Upper lobe of left lung (tissue), 6 donors: ENCODE results near the gene AP5S1. TPM values are rescaled to one million over a fixed set of nuclear protein-coding genes. Genes with fewer than 3 reads are reported as not detected.

Experiments
- ATAC-seq, 2 donors: fragments of 200-7000 bp; cut with Tn5 transposase; one replicate each; pipeline ENCODE4 v1.9.1; 2022; ENCODE audit warnings: mild to moderate bottlenecking in 2 of 2, moderate library complexity in 2 of 2; ENCODE audit not compliant: low FRiP score in 2 of 2
- DNase-seq, 2 donors: peaks; one replicate each; pipeline ENCODE4 v3.0.0-alpha.2; 2019 to 2020
- H3K27ac ChIP-seq, 4 donors: fragments of 200-600 bp; sonication (generic); one replicate each; pipeline ENCODE4 v1.5.1; 2016 to 2019
- H3K27me3 ChIP-seq, 4 donors: fragments of 200-600 bp; sonication (generic); one replicate each; pipeline ENCODE4 v1.5.1; 2017 to 2019
- H3K36me3 ChIP-seq, 4 donors: fragments of 200-600 bp; sonication (generic); one replicate each; pipeline ENCODE4 v1.5.1; 2016 to 2019
- H3K4me1 ChIP-seq, 4 donors: fragments of 200-600 bp; sonication (generic); one replicate each; pipeline ENCODE4 v1.5.1; 2018 to 2019
- H3K4me3 ChIP-seq, 4 donors: fragments of 200-600 bp; sonication (generic); one replicate each; pipeline ENCODE4 v1.5.1; 2017 to 2019; ENCODE audit warnings: mild to moderate bottlenecking in 2 of 4, moderate library complexity in 1 of 4
- H3K9me3 ChIP-seq, 4 donors: fragments of 200-600 bp; sonication (generic); one replicate each; pipeline ENCODE4 v1.5.1; 2018 to 2019
- EP300 ChIP-seq, 4 donors: sonication (generic); formaldehyde crosslinking; IDR thresholded peaks; one replicate each; pipeline ENCODE4 v1.5.1; 2017; ENCODE audit warnings: antibody characterized with exemption in 4 of 4, control low read depth in 2 of 4
- POLR2A ChIP-seq, 4 donors: fragments of 450-650 bp; IDR thresholded peaks; one replicate each; pipeline ENCODE4 v1.5.1; 2016 to 2017; ENCODE audit warnings: antibody characterized with exemption in 4 of 4, mild to moderate bottlenecking in 2 of 4
- POLR2AphosphoS5 ChIP-seq, 2 donors: sonication (generic); formaldehyde crosslinking; IDR thresholded peaks; one replicate each; pipeline ENCODE4 v1.5.1; 2017; ENCODE audit warnings: antibody characterized with exemption in 2 of 2
- WGBS, 2 donors: methylation state at CpG; one replicate each; pipeline ENCODE4 v1.1.5; 2017 to 2018; 5-methylcytosine and 5-hydroxymethylcytosine counted together
- total RNA-seq, 6 donors: library from RNA; depleted of rRNA in 4 of 6; stranded (reverse); fragments of >200 nt in 4 of 6; gene quantifications; one replicate each; pipeline versions ENCODE4 v1.1.0 to v1.2.1, GENCODE V29; 2016 to 2021
- TF ChIP-seq, protein P1 (sequence below), 6 experiments: fragments of 450-650 bp in 4 of 6; fragments of 200-600 bp in 2 of 6; sonication (generic) in 2 of 6; IDR thresholded peaks; one replicate each; pipeline ENCODE4 v1.5.1; 2016 to 2019; ENCODE audit warnings: antibody characterized with exemption in 6 of 6
- donor health status: DM: no; HTN: no; CAD: no; lungs with moderate emphysema.
- donor health status: DM: no; HTN: yes; CAD: no; lungs with severe emphysema.

The AP5S1 gene
- total RNA-seq, 6 donors from 2014 or later = 9.4 to 20.8 (median 14.7) TPM

DNA sequence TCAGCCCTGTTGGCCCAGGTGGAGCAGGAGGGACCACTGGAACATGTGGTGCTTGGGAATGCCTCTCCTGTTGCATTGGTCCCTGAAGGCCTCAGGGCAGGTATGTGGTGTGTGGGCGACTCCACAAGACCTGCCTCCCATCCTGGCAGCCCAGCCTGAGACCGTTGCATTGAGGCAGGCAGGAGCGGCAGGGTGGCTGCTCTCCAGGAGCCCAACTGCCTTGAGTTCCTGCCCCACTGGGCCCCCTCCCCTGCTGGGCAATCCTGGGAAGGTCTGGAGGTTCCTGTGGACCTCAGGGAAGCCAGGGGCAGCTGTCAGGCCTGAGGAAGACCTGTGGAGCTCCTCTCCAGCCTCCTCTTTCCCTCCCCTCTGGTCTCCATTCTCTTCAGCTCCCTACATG, 46.1 kb downstream of the AP5S1 start:
- peaks cover 0 to 4% (median 0%) of the 10 kb centered on the region in 4 donors for H3K4me1 ChIP-seq
- ATAC-seq = no peak
- WGBS, 2 donors = 83 to 100% methylated on average over 1 to 3 of the region's 3 CpGs
- H3K27me3 ChIP-seq = no peaks in the 10 kb centered on the region
- H3K4me3 ChIP-seq = no peak overlapping the region
- TF ChIP-seq, protein P1, sequence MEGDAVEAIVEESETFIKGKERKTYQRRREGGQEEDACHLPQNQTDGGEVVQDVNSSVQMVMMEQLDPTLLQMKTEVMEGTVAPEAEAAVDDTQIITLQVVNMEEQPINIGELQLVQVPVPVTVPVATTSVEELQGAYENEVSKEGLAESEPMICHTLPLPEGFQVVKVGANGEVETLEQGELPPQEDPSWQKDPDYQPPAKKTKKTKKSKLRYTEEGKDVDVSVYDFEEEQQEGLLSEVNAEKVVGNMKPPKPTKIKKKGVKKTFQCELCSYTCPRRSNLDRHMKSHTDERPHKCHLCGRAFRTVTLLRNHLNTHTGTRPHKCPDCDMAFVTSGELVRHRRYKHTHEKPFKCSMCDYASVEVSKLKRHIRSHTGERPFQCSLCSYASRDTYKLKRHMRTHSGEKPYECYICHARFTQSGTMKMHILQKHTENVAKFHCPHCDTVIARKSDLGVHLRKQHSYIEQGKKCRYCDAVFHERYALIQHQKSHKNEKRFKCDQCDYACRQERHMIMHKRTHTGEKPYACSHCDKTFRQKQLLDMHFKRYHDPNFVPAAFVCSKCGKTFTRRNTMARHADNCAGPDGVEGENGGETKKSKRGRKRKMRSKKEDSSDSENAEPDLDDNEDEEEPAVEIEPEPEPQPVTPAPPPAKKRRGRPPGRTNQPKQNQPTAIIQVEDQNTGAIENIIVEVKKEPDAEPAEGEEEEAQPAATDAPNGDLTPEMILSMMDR (IDR thresholded peaks at IDR 0.05) = no peak
- TF ChIP-seq EP300 (IDR thresholded peaks at IDR 0.05) = no peak
- TF ChIP-seq POLR2A (IDR thresholded peaks at IDR 0.05) = no peak
- no peak for TF ChIP-seq POLR2AphosphoS5 (IDR thresholded peaks at IDR 0.05)
- no peak for DNase-seq
- peaks cover 53 to 87% (median 65%) of the 10 kb centered on the region in 4 donors for H3K36me3 ChIP-seq
- H3K9me3 ChIP-seq = no peaks in the 10 kb centered on the region
- no peak overlapping the region for H3K27ac ChIP-seq

DNA sequence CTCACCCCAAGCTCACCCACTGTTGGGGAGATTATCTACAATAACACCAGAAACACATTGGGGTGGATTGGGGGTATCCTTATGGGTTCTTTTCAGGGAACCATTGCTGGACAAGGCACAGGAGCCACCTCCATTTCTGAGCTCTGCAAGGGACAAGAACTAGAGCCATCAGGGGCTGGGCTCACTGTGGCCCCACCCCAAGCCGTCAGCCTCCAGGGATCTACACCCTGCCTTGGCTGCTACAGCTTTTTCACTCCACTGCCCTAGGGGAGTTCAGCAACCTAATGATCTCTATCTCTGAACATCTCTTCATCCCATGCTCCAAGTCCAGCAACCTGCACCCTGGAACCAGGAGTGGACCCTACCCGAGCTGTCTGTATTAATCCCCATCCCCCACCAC, 47.5 kb downstream of the AP5S1 start:
- ATAC-seq (no peak), DNase-seq (no peak)
- no peaks in the 10 kb centered on the region for H3K9me3 ChIP-seq
- no peak overlapping the region for H3K27ac ChIP-seq
- no peak for TF ChIP-seq EP300 (IDR thresholded peaks at IDR 0.05)
- no peak for TF ChIP-seq POLR2AphosphoS5 (IDR thresholded peaks at IDR 0.05)
- no peak for TF ChIP-seq POLR2A (IDR thresholded peaks at IDR 0.05)
- TF ChIP-seq, protein P1 (IDR thresholded peaks at IDR 0.05) = no peak
- H3K36me3 ChIP-seq = peaks cover 39 to 83% (median 54%) of the 10 kb centered on the region in 4 donors
- no peak overlapping the region for H3K4me3 ChIP-seq
- no peaks in the 10 kb centered on the region for H3K27me3 ChIP-seq
- 71 to 81% methylated on average over 2 of the region's 2 CpGs for WGBS, 2 donors
- H3K4me1 ChIP-seq = peaks cover 0 to 4% (median 0%) of the 10 kb centered on the region in 4 donors

DNA sequence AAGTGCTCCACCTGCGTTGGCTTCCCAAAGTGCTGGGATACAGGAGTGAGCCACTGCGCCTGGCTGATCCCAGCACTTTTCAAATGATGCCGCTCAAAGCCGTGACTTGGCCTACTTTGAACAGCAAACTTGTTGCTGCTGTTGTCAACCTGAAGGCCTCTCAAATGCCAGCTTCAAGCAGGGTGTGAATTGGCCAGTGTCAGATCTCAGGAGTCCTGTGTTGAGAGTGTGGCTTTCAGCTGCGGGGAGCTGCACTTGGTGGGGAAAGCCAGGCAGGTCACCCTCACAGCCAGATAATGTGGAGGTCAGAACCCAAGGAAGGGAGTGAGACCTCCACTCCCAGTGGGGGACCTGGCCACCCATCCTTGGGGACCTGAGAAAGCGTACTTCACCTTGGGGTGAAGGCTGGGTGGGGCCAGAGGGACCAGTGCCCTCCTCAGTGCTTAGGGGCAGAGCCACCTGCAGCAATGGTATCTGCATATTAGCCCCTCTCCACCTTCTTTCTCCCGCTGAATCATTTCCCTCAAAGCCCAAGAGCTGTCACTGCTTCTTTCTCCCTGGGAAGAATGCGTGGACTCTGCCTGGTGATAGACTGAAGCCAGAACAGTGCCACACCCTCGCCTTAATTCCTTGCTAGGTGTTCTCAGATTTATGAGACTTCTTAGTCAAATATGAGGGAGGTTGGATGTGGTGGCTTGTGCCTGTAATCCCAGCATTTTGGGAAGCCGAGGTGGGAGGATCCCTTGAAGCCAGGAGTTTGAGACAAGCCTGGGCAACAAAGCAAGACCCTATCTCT, 49.7 kb downstream of the AP5S1 start:
- 95% methylated on average over 10 of the region's 10 CpGs for WGBS, 2 donors
- ATAC-seq (no peak), DNase-seq (no peak)
- H3K4me1 ChIP-seq = peaks cover 0 to 2% (median 0%) of the 10 kb centered on the region in 4 donors
- peaks cover 17 to 79% (median 39%) of the 10 kb centered on the region in 4 donors for H3K36me3 ChIP-seq
- TF ChIP-seq, protein P1 (IDR thresholded peaks at IDR 0.05) = no peak
- TF ChIP-seq POLR2A (IDR thresholded peaks at IDR 0.05) = no peak
- TF ChIP-seq POLR2AphosphoS5 (IDR thresholded peaks at IDR 0.05) = no peak
- TF ChIP-seq EP300 (IDR thresholded peaks at IDR 0.05) = no peak
- no peaks in the 10 kb centered on the region for H3K9me3 ChIP-seq
- H3K4me3 ChIP-seq = no peak overlapping the region
- no peak overlapping the region for H3K27ac ChIP-seq
- H3K27me3 ChIP-seq = no peaks in the 10 kb centered on the region

DNA sequence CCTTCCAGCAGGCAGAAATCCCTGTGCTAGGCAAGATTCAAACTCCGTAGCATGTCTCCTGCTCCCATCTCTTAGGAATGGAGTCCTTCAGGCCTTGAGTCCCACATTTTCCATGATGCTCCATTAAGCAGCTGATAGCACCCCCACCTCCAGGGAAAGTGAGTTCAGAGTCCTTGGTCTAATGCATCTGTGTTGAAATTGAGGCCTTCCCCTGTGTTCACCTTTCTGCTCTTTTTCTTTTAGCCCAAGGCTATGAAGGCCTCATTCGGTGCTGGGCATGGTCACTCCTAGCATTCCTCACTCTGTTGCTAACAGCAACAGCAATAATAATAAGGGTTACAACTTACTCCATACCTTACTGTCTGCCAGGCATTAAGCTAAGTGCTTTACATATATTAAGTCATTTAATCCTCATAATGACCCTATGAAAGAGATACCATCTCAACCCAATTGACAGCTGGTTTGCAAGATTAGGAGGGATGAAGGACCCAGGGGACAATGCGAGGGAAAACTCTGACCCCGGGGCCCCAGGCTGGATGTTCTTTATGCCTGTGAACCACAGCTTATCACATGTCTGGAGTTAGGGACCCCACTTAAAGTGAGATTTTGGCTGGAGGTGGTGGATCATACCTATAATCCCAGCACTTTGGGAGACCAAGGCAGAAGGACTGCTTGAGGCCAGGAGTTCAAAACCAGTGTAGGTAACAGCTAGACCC, 51.4 kb downstream of the AP5S1 start:
- DNase-seq (no peak), ATAC-seq (no peak)
- Histone ChIP-seq H3K27ac (no peak overlapping the region), H3K9me3 (no peaks in the 10 kb centered on the region), H3K36me3 (peaks cover 3 to 63% (median 23%) of the 10 kb centered on the region in 4 donors), H3K4me1 (no peaks in the 10 kb centered on the region), H3K27me3 (no peaks in the 10 kb centered on the region), H3K4me3 (no peak overlapping the region)
- 85 to 90% methylated on average over 3 to 4 of the region's 4 CpGs for WGBS, 2 donors
- TF ChIP-seq EP300 (IDR thresholded peaks at IDR 0.05) (no peak), POLR2AphosphoS5 (IDR thresholded peaks at IDR 0.05) (no peak), POLR2A (IDR thresholded peaks at IDR 0.05) (no peak)
- TF ChIP-seq, protein P1 (IDR thresholded peaks at IDR 0.05) = no peak
